ENCODE results near the gene KRTAP9-7.

GRCh38 chr17:41304091-41304490 lies 28.6 kb downstream of the KRTAP9-7 start:
- TF ChIP-seq CTCF (IDR thresholded peaks at IDR 0.05; ENCODE audit: insufficient read depth, low read length, poor library complexity, severe bottlenecking): no peak
- no peak for TF ChIP-seq EZH2phosphoT487 (conservative IDR thresholded peaks at IDR 0.05; ENCODE audit: low read length)
